GM19023 (cell line): Measurements from ENCODE around the gene EPS8.
"Not testable (repeated sequence)": the region's sequence is repeated elsewhere in the genome, so short reads cannot be mapped to it uniquely, and the experiment has no call there.

Source experiments
- ATAC-seq: cut with Tn5 transposase; IDR thresholded peaks from one replicate; pipeline ENCODE4 v1.9.1; 2021; ENCODE audit warnings: mild to moderate bottlenecking, moderate library complexity; ENCODE audit not compliant: unreplicated experiment

The EPS8 gene

DNA sequence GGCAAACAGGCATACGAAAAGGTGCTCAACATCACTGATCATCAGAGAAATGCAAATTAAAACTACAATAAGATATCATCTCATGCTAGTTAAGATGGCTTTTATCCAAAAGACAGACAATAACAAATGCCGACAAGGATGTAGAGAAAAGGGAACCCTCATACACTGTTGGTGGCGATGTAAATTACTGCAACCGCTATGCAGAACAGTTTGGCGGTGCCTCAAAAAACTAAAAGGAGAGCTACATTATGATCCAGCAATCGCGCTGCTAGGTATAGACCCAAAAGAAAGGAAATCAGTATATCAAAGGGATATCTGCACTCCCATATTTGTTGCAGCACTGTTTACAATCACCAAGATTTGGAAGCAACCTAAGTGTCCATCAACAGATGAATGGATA lies 27.0 kb downstream of the EPS8 start:
- ATAC-seq, result not testable (repeated sequence)

DNA sequence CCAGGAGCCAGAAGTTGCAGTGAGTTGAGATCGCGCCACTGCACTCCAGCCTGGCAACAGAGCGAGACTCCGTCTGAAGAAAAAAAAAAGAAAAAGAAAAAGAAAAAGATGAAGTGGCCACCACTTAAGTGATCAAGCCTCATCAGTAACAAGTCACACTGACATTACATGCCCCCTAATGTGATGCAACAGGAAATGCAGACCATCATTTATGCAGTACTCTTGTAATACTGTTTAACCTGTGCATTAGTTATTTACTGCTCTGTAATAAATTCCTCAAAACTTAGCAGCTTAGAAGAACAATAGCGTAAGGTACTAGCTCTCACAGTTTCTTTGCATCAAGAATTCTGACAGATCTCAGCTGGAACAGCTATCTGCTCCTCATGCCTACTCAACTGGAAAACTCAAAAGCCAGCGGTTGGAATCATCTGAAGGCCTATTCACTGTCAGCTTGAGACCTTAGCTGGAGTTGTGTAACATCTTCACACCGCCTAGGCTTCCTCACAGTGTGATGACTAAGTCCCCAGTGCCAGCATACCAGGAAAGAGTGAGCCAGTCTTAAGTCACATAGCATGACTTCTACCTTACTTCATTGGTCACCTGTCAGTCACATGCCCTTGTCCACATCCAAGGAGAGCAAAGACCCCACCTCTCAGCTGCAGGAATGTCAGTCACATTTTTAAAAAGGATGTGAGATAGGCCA lies 31.5 kb downstream of the EPS8 start:
- no peak for ATAC-seq

DNA sequence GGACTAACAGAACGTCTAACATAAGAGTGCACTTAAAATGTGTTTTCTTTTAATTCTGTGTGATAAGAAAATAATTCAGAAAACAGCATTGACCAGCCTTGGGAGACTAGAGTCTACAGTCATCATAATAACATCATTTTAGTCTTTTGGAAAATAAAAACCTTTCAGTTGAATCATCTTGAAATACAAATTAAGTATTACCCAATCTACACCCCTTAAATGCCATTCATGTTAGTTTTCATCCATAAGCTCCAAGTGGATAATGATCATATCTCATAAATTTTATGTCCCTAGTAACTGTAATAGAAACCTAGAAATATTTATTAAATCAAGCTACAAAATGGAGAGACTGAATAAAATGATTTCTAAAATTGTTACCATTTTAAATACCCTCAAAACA lies 32.4 kb downstream of the EPS8 start:
- ATAC-seq, result no peak

DNA sequence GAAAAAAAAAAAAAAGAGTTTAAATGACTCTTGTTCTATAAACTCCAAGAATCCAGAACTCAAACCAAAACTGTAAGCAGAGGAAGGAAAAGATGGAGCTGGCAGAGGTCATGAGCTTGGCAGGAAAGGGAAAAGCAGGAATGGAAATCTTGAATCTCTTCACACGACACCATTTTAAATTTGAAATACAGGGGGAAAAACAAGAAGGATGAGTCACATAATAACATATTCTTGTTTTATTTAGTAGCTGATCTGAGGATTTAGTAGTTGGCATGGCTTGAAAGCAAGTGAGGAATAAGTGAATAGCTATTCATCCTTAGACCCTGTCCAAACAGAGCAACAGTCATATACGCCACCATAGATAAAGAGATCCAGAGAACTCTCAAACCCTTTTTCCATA lies 35.0 kb downstream of the EPS8 start:
- no peak for ATAC-seq

DNA sequence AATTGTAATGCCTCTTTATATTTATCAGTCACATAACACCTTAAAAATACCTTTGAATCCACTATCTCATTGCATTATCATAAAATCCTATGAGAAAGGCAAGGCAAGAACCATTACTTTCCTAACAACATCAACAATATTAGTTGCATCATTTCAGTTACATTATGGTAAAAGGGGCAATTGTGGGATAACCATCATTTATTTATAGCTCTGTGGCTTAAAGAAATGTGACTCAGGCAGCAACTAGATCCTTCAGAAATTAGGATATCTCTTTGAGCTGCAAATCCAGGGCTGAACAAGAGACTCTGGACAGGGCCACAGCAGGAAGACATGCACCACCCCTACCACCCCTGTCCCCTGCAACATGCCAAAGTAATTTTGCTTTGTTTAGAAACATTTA lies 36.4 kb downstream of the EPS8 start:
- ATAC-seq, result no peak

DNA sequence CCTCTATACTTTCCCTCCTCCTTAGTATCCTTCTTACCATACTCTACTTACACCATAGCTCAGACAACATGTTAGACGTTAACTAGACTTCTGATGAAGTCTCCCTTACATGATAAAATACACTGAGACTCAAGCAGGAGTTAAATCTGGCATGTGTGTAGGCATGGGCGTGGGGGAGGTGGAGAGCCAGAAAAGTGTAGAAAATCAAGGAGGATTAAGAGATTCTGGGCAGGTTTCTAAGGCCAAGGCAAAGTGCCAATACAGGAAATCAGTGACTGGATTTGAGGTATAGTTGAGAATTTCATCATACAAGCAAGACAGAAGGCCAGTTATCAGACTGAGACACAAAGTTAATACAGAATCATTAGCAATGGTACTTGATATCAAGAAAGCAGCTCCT lies 37.4 kb downstream of the EPS8 start:
- ATAC-seq, result no peak

DNA sequence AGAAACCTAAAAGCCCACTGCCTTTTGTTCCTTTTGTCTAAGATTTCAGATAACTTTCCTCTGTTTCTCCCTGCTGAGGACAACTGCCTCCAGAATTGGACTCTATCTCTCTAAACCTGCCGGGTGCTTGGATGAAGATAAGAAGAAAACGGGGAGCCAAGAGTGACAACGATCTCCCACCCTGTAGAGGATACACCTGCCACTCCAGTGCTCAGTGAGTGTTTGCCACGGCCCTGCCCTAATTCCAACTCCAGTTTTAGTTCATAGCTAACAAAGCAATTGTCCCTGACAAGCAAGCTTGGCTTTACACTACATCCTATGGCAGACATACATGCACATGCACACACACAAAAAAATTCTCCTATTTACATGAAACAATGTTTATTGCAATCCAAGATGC lies 39.3 kb downstream of the EPS8 start:
- no peak for ATAC-seq

DNA sequence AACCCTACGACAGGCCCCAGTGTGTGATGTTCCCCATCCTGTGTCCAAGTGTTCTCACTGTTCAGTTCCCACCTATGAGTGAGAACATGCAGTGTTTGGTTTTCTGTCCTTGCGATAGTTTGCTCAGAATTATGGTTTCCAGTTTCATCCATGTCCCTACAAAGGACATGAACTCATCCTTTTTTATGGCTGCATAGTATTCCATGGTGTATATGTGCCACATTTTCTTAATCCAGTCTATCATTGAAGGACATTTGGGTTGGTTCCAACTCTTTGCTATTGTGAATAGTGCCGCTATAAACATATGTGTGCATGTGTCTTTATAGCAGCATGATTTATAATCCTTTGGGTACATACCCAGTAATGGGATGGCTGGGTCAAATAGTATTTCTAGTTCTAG lies 47.3 kb downstream of the EPS8 start:
- ATAC-seq, result not testable (repeated sequence)

DNA sequence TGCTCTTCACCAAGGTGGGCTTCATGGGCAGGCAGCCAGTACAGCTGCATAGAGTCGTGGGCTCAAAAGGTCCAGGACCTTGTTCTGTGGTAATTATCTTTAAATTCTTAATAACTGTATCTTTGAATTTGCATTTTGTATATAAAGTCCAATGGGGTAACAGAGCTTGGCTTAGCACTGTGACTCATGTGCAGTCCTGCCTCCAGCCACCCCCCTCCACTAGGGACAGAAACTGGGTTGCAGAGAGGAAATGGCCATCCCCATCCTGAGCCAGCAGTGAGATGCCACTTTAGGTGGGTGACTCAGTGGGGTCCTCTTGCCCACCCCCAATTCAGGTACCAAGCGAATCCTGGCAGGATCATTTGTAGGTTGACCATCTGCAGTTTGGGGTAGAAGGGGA lies 48.1 kb downstream of the EPS8 start:
- ATAC-seq, result no peak

DNA sequence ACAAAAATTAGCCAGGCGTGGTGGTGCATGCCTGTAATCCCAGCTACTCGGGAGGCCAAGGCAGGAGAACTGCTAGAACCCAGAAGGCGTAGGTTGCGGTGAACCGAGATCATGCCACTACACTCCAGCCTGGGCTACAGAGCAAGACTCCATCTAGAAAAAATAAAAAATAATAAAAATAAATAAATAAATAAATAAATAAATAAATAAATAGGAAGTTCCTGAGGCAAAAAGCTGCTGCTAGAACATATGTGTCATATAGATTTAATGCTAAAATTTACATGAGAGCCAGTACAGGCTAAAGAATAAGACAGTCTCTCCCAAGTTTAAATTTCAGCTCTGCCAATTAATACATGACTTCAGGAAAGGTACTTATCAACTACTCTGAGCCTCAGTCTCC lies 48.8 kb downstream of the EPS8 start:
- ATAC-seq, result not testable (repeated sequence)

DNA sequence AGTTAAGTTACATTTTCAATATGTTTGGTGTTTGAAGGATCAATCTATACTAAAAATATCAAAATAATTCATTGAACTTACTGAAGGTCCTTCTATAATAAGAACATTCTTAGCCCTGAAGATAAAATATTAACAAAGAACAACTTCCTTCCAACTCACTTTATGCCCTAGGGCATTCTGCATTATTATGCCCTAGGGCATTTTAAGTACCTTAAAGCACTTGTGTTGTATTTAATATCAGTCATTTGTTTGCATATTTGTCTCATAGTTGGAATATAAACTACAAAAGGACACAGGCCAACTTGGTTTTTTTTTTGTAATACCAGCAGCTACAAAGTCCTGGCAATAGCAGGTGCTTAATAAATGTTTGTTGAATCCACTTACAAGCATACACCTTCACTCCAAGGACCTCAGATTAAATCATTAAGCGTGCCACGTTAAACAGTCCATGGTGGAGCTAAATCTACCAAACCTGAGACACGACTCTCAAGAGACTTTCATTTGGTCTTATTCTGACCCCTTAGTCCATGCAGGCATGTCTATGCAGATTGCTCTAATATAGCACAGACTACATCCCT lies 50.7 kb downstream of the EPS8 start:
- ATAC-seq, result no peak

DNA sequence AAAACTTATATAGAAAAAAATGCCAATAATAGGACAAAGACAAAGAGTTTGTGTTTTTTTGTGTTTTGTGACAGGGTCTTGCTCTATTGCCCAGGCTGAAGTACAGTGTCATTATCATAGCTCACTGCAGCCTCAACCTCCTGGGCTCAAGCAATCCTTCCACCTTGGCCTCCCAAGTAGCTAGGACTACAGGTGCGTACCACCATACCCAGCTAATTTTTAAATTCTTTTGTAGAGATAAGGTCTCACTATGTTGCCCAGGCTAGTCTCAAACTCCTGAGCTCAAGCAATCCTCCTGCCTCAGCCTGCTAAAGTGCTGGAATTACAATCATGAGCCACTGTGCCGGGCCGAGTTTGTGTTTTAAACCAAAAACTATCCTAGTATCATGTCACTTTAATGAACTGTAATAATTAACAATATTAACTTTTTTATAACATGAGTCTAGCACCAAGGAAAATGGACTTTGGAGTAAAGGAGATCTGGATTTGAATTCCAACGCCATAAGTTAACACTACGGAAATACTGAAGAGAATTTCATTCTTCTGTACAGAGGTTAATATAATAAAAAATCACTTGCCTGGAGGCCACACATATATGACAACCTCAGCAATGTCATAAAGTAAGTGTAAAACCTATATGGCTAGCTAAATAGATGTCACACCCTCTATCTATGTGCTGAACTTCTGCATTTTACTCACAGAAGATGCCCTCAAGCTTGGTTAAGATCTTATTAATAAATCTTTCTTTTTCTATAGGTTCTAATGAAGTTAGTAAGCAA lies 53.2 kb downstream of the EPS8 start:
- ATAC-seq, result no peak

DNA sequence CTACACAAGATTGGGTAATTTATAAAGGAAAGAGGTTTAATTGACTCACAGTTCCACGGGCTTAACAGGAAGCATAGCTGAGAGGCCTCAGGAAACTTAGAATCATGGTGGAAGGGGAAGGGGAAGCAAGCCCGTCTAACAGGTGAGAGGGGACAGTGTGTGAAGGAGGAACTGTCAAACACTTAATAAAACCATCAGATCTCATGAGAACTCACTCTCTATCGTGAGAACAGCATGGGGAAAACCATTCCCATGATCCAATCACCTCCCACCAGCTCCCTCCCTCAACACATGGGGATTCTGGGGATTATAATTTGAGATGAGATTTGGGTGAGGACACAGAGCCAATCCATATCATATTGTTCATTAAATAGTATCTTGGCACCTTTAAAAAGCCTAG lies 56.1 kb downstream of the EPS8 start:
- peak; percentile 31 for ATAC-seq

DNA sequence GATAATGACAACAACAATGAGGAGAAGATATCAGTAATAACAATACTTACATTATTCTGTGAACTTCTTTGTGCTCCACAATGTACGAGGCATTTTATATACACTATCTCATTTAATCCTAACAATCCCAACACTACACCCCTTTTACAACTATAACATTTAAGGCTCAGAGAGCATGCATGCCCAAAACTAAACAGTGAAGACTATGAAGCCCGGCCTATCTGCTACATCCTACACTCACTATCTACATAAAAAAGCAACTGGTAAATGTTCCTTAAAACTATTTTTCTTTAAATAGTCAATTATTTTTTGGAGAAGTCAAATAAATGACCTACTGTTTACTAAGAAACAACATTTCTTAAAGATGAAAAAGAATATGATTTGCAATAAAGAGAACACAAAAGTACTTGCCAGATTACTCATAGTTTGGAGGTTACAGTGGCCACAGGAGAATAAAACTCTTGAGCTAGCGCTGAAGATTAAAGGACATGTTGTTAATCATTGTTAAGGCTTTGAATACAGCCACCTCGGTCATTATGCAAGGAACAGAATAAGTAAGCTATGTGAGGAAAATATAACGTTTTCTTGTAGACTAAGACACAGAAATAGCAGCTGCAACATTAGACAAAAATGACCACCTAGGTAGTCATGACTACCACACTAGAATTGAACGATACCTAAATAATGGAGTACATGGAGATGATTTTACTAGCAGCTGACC lies 56.7 kb downstream of the EPS8 start:
- ATAC-seq, result peak; percentile 85

DNA sequence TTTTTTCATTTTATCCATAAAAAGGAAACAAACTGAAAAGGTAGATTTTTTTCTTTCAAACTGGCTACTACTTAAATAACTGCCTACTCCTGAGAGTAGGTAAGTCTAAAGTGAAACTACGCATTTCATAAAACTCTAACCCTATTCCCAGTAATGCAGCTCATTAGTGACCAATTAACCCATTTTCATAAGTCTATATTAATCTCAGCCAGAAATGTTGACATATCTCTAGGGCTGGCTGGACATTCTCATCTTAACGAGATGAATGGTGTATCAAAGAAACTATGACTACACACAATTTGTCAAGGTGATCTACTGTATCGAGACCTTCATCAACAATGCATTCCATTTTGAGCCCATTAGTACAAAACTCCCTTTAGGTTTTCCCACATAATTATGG lies 57.2 kb downstream of the EPS8 start:
- ATAC-seq, result no peak

DNA sequence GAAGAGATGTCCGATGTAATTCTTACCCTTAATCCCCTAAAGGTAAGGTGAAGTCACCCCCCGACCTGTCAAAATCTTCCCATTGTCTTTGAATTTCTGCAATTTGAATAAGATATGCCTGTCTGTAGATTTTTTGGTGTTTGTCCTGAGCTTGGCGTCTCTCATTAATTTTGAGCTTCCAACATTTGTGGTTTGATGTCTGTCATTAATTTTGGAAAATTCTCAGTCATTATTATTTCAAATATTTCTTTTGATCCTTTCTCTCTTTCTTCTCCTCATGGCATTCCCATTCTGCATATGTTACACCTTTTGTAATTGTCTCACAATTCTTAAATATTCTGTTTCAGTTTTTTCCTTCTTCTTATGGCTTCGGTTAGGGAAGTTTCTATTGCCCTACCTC lies 60.1 kb downstream of the EPS8 start:
- no peak for ATAC-seq

DNA sequence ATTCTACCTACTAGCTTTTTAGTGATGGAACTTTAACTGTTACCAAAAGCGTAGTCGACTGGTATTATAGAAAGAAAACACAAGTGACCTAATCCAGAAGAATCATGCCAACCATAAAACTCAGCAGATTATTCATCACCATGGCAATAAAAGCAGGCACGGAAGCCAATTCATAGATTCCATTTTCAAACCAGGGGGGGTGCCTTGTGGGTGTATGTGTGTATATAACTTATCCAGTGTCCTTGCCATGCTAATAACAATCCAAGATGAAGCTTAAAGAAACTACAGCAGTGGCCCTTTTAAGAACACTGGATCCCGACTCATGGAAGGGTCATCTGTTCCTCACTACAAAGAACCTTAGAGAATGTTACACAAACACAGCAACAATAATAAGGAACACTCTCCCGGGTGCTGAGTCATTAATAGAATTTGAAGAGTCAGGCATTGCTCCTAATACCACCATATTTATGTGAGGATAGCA lies 61.0 kb downstream of the EPS8 start:
- no peak for ATAC-seq

DNA sequence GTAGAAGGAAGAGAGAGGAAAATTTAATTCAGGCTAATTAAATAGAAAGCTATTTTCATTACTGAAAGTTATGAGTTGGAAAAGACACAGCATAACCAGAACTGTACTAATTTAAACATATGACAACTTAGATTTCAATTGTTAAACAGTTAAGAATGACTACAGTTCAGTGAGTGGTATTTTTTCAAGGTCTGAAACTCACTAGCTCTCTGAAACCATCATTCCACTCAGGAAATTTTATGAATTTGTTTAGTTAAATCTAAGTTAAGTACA lies 62.4 kb downstream of the EPS8 start:
- no peak for ATAC-seq

DNA sequence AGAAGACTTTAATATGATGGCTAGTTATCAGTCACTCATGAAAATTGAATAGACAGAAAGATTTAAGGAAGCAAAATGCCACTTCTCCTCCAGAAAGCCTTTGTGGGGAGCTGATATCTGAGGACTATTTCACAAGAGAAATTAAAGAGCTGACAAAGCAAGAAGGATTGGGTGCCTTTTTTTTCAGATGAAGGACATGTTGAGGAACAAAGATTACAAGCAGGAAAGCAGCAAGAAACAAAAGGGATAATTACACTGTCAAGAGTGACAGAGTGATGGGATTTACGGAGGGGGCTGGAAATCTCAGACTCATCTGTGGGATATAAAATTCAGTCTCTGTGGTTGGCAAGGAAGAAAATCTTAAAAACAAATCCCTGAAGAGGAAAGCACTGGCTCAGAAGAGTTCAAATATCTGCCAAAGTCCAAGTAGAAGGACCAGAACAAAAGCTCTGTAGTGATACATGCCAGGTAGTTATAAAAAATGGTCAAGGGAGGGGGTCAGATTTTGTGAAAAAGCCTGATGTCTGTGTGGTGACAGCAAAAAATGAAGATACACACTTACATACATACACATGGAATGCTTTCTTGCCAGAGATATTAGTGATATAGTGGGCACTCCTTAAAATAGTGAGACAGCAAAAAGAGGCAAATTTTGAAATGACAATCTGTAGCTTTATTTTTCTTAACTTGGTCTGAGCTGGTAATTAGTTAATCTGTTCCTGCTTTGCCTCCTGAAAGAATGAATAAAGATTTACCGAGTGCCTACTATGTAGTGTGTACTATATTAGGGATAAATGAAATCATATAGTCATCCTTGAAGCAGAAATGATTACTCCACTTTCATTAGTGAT lies 62.9 kb downstream of the EPS8 start:
- ATAC-seq, result no peak

DNA sequence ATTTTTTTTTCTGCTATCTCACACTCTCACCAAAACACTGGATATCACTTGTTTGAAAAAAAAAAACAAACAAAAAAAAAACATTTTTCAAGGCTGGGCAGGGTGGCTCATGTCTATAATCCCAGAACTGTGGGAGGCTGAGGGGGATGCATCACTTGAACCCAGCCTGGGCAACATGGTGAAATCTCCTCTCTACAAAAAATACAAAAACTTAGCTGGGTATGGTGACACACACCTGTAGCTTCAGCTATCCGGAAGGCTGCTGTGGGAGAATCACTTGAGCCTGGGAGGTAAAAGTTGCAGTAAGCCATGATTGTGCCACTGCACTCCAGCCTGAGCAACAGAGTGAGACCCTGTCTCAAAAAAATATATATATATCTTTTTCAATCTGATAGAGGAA lies 66.2 kb downstream of the EPS8 start:
- ATAC-seq, result no peak
